ACC112 (cell line): Measurements from ENCODE around the gene NARS2.

ENCODE experiments used
- H2AFZ ChIP-seq: fragments of 200-600 bp; sonication (generic); one replicate; pipeline ENCODE4 v1.6.0; 2017; ENCODE audit warnings: antibody characterized with exemption, low read length; ENCODE audit not compliant: unreplicated experiment
- H3K27ac ChIP-seq: fragments of 200-600 bp; sonication (generic); 2 replicates; pipeline ENCODE4 v1.5.1; 2014; ENCODE audit warnings: low read depth, mild to moderate bottlenecking, antibody characterized with exemption, low read length, moderate library complexity
- H3K27me3 ChIP-seq: fragments of 200-600 bp; sonication (generic); 2 replicates; pipeline ENCODE4 v1.6.1; 2014; ENCODE audit warnings: mild to moderate bottlenecking, antibody characterized with exemption, low read length, moderate library complexity, mixed read lengths; ENCODE audit not compliant: insufficient read depth
- H3K36me3 ChIP-seq: fragments of 200-600 bp; sonication (generic); 2 replicates; pipeline ENCODE4 v1.6.1; 2016; ENCODE audit warnings: mild to moderate bottlenecking, antibody characterized with exemption, low read length, moderate library complexity, mixed read lengths; ENCODE audit not compliant: insufficient read depth
- H3K4me1 ChIP-seq: fragments of 200-600 bp; sonication (generic); one replicate; pipeline ENCODE4 v1.6.1; 2016; ENCODE audit warnings: low read length, mixed read lengths; ENCODE audit not compliant: insufficient read depth, unreplicated experiment, control insufficient read depth
- H3K4me3 ChIP-seq: fragments of 200-600 bp; sonication (generic); 2 replicates; pipeline ENCODE4 v1.5.1; 2014; ENCODE audit warnings: mild to moderate bottlenecking, low read depth, low read length
- H3K79me2 ChIP-seq: fragments of 200-600 bp; sonication (generic); one replicate; pipeline ENCODE4 v1.6.0; 2016; ENCODE audit warnings: low read length; ENCODE audit not compliant: control insufficient read depth, unreplicated experiment, insufficient read depth

The NARS2 gene

DNA sequence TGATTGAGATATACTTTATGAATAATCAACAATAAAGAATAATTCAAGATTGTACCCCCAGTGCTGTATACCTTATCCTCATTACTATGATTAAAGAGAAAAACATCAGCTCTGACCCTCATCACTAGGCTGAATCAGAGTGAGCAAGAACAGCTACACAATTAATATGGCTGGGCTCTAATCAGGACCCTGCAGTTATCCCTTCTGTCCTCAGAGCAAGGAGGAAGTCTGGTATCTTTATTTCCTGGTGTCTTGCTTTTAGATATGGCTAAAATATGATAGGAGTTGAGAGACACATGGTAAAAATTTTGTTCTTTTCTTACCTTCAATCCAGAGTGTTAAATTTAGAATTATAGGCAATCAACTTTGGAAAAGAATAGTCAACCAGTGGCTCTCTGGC is 128.5 kb downstream of the NARS2 start:
- no peaks in the 10 kb centered on the region for H3K4me1 ChIP-seq
- no peak overlapping the region for H3K4me3 ChIP-seq
- no peak overlapping the region for H3K27ac ChIP-seq
- H3K27me3 ChIP-seq = no peaks in the 10 kb centered on the region
- H3K36me3 ChIP-seq = no peaks in the 10 kb centered on the region
- no peak overlapping the region for H2AFZ ChIP-seq
- H3K79me2 ChIP-seq = no peaks in the 10 kb centered on the region

DNA sequence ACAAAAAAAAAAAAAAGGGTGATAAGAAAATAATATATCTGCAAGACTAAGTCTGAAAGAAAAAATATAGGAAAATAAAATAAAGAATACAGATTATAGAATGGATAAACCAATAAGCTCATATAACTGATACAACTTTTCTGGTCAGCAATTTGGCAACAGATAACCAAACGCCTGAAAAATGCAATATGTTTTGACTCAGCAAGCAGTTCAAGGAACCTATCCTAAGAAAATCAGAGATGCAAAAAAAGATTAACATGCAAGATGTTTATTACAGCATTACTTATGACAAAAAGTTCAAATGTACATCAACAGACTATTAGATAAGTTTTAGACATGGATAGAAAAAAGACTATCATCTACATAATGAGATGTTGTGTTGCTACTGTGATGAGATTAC is 129.9 kb downstream of the NARS2 start:
- no peaks in the 10 kb centered on the region for H3K27me3 ChIP-seq
- no peak overlapping the region for H3K27ac ChIP-seq
- no peaks in the 10 kb centered on the region for H3K79me2 ChIP-seq
- no peak overlapping the region for H3K4me3 ChIP-seq
- H3K4me1 ChIP-seq = no peaks in the 10 kb centered on the region
- no peaks in the 10 kb centered on the region for H3K36me3 ChIP-seq
- no peak overlapping the region for H2AFZ ChIP-seq

DNA sequence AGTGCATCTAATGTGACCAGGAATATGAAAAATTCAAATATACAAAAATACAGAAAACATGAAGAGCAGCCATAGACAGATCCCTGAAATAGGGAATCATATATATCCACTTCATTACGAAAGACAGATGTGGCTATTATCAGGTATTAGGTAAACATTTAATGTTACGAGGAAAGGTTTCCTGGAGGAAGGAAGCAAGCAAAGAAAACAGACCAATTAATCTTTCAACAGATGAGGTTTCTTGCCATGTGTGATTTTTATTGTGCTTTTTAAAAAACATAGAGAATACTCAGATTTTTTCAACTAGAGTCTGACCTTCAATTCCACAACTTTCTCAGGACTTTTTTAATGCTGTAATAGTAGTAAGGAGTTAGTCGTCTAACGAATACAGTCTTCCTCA is 132.7 kb downstream of the NARS2 start:
- Histone ChIP-seq H3K36me3 (no peaks in the 10 kb centered on the region), H3K27me3 (no peaks in the 10 kb centered on the region), H3K4me3 (no peak overlapping the region), H3K4me1 (no peaks in the 10 kb centered on the region), H3K79me2 (no peaks in the 10 kb centered on the region), H2AFZ (no peak overlapping the region), H3K27ac (no peak overlapping the region)

DNA sequence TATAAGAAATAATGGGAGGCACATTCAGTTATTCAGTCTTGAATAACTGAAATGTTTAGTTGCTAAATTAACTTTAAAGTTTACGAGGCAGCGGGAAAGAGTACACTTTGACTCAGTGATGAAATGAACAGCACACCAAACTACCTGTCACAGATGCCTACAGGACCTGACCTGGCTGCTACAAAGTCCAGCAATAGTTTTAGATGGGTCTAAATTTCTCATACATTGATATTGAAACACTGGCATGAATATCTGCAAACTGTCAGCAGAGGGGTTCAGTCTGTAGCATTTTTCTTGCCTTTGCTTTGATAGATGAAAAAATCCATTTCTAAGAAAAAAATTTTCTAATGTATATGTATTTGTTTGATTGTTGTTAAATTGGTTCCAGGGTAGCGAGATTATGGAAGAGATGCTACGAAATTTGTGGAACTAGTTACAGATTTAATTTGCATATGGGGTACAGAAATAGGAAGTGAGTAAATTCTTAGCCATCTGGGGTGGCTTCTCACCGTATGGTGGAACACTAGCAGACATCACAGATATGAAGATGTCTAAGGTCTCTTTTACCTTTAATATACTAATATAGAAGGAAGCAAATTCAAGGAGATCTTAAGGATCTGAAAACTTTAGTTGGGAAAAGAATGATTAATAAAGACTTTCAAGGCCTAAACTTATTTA is 136.2 kb downstream of the NARS2 start:
- Histone ChIP-seq H3K4me1 (no peaks in the 10 kb centered on the region), H3K36me3 (no peaks in the 10 kb centered on the region), H2AFZ (no peak overlapping the region), H3K4me3 (no peak overlapping the region), H3K27ac (no peak overlapping the region), H3K27me3 (no peaks in the 10 kb centered on the region), H3K79me2 (no peaks in the 10 kb centered on the region)

DNA sequence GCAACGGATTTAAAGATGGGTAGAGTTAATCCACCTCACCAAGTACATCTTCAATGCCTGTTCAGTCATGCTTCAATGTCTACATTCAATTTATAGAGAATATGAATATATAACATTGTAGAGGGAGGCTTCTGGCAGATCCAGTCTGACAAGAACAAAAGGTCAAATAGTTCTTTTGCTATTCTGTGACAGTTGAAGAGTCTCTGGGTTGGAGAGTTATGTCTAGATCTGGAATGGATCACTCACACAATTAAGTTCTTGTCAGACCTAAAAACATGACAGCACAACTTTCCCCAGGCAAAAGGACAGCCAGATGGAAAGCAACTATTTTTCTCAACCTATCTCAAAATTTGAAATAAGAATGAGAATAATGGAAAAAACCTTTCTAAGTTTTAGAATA is 141.7 kb downstream of the NARS2 start:
- Histone ChIP-seq H2AFZ (no peak overlapping the region), H3K27ac (no peak overlapping the region), H3K36me3 (no peaks in the 10 kb centered on the region), H3K79me2 (no peaks in the 10 kb centered on the region), H3K4me3 (no peak overlapping the region), H3K27me3 (no peaks in the 10 kb centered on the region), H3K4me1 (peaks cover 8% of the 10 kb centered on the region)

DNA sequence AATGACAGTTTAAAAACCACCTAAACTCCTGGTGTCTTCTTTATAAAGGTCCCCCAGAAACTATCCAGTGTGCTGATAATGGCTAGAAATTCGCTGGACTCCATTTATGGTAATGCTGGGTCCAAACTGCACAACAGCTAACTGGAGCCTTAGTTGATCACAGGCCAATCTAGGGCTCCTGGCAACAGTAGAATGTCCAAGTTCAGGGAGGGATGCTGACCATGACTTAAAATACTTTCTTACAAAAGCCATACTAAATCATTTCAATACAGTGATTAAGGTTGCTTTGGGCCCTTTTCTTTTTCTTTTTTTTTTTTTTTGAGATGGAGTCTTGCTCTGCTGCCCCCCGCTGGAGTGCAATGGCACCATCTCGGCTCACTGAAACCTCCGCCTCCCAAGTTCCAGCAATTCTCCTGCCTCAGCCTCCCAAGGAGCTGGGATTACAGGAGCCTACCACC is 142.6 kb downstream of the NARS2 start:
- H3K79me2 ChIP-seq = no peaks in the 10 kb centered on the region
- H3K4me3 ChIP-seq = no peak overlapping the region
- H3K27ac ChIP-seq = no peak overlapping the region
- no peaks in the 10 kb centered on the region for H3K36me3 ChIP-seq
- H2AFZ ChIP-seq = no peak overlapping the region
- H3K4me1 ChIP-seq = peaks cover 8% of the 10 kb centered on the region
- H3K27me3 ChIP-seq = no peaks in the 10 kb centered on the region

DNA sequence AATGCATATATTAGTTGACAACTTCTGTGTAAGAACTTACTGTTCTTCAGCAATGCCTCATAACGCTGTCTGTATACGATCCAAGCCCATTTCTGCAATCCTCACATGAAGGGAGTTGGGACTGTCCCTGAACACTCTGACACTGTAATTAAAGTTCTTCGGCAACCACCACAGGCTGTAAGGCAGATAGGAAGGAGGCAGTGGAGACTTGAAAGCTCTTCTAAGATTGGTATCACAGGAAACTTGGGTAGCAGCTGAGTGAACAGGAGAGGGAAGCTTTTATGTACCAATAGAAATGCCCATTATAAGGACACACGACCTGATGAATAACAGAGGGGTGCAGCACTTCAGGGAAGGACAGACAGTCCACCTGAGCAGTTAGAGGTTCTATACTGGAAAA is 145.0 kb downstream of the NARS2 start:
- Histone ChIP-seq H3K4me3 (no peak overlapping the region), H3K36me3 (no peaks in the 10 kb centered on the region), H3K79me2 (no peaks in the 10 kb centered on the region), H3K27ac (no peak overlapping the region), H3K27me3 (no peaks in the 10 kb centered on the region), H3K4me1 (peaks cover 12% of the 10 kb centered on the region), H2AFZ (no peak overlapping the region)

DNA sequence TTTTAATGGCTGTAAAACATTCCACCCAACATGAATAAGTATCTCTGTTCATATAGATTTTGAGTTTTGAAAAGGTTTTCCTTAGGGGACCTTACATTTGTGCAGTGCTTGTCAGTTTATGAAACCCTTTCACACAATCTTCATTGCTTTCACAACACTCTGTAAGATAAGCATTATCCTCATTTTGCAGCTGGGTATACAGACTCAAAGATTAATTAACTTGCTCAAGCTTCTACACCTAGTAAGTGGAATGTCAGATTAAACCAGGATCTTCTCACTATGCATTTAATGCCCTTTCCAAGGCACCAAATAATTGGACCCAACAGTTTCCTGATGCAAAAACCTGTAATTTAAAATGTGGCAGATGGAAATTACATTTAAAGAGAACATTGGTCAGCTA is 145.5 kb downstream of the NARS2 start:
- H3K27ac ChIP-seq = no peak overlapping the region
- H3K36me3 ChIP-seq = no peaks in the 10 kb centered on the region
- H2AFZ ChIP-seq = no peak overlapping the region

DNA sequence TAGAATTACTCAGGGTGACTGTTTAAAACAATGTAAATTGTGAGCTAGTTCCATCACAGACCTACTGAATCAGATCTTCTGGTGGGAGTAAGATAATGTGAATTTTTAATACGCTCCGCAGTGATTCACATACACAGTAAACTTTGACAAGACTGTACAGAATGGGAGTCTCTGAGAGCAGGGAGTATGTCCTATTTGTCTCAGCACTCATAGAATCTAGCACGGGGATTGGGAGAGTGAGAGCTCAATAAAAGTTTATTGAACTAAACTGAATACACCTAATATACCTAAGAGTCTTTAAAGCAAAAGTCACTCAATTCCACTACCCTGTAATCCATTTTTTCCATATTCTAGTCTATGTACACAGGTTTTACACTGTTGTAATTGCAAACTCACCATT is 145.9 kb downstream of the NARS2 start:
- Histone ChIP-seq H3K4me3 (no peak overlapping the region), H3K4me1 (peaks cover 16% of the 10 kb centered on the region), H3K79me2 (no peaks in the 10 kb centered on the region), H3K27me3 (no peaks in the 10 kb centered on the region), H2AFZ (no peak overlapping the region), H3K36me3 (no peaks in the 10 kb centered on the region), H3K27ac (no peak overlapping the region)

More for the DNA sequence above, 145.5 kb downstream of the NARS2 start:
- H3K27me3 ChIP-seq = no peaks in the 10 kb centered on the region
- H3K4me1 ChIP-seq = peaks cover 16% of the 10 kb centered on the region
- no peaks in the 10 kb centered on the region for H3K79me2 ChIP-seq
- no peak overlapping the region for H3K4me3 ChIP-seq

DNA sequence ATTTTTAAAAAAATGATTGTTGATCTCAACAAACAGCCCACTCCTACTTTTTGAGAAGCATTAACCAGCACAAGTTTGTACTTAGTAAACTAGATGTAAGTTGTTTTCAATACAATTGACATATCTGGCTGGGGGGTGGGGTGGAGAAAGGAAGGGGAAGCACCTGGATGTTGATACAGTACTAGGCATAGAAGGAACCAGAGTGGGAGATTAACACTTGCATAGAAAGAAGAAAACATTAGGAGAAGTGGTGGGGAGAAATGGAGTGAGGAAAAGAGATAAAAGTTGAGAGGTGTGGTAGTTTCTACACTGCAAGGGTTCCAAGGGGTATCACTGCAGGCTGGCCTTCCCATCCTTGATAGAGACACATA is 146.4 kb downstream of the NARS2 start:
- no peak overlapping the region for H2AFZ ChIP-seq
- H3K36me3 ChIP-seq = no peaks in the 10 kb centered on the region
- H3K4me3 ChIP-seq = no peak overlapping the region
- H3K27ac ChIP-seq = no peak overlapping the region
- H3K4me1 ChIP-seq = peaks cover 16% of the 10 kb centered on the region
- no peaks in the 10 kb centered on the region for H3K27me3 ChIP-seq
- no peaks in the 10 kb centered on the region for H3K79me2 ChIP-seq

DNA sequence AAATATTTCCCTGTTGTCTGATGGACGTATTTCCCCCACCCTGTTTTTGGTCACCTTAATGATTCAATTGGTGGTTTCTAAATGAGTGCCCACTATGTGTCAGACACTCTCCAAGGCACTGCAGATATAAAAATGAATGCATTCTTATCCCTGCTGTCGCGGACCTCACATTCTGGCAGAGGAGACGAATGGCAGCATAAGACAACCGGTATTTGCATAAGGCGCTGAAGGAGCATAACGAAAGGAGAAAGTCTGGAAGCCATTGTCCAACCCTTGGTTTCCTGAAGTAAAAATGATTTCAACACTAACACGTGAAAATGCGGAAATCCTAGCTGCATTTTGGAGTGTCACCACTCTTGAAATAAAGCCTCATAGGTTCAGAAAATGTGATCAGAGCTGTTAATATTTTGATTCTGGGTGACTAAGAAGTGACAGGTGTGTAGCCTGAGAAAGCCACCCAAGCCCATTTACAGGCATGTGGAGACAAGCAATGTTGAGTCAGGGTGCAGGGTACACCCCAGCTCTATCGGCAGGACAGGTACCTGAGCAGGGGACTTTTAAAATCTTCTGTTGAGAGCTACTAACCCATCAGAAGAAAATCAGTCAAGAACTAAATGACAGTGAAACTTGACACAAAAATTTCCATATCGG is 146.9 kb downstream of the NARS2 start:
- no peaks in the 10 kb centered on the region for H3K79me2 ChIP-seq
- H3K36me3 ChIP-seq = no peaks in the 10 kb centered on the region
- H3K4me1 ChIP-seq = peaks cover 16% of the 10 kb centered on the region
- H3K27me3 ChIP-seq = no peaks in the 10 kb centered on the region
- no peak overlapping the region for H2AFZ ChIP-seq
- no peak overlapping the region for H3K4me3 ChIP-seq
- no peak overlapping the region for H3K27ac ChIP-seq
